ENCODE data around the gene PTPRD. TPM values are rescaled to one million over a fixed set of nuclear protein-coding genes. Genes with fewer than 3 reads are reported as not detected.

PTPRD gene
- total RNA-seq, 1 experiment from 2014 or later = 69.6 TPM

- ATAC-seq = no peak
- 0 out of 2 replicates have a peak, but pooled peaks cover 5% of the 10 kb centered on the region for H3K36me3 Mint-ChIP-seq
- peaks cover 23% of the 10 kb centered on the region for H3K4me1 Mint-ChIP-seq
- CTCF ChIA-PET = no interaction called here
- no peak overlapping the region for H3K27ac Mint-ChIP-seq
- 0 out of 2 replicates have a peak, but pooled peaks cover 6% of the 10 kb centered on the region for H3K9me3 Mint-ChIP-seq
- no peak overlapping the region for H3K4me3 Mint-ChIP-seq
- POLR2A ChIA-PET = no interaction called here
- no peak for DNase-seq (ENCODE audit: low spot score)
- TF ChIP-seq CTCF (IDR thresholded peaks at IDR 0.05) (no peak), ATF3 (CRISPR knock-in tag; conservative IDR thresholded peaks at IDR 0.05) (no peak), SMAD3 (CRISPR knock-in tag; IDR thresholded peaks at IDR 0.05; ENCODE audit: borderline replicate concordance) (no peak), ZNF317 (CRISPR knock-in tag; IDR thresholded peaks at IDR 0.05; ENCODE audit: borderline replicate concordance, low read depth) (no peak), ZNF512 (CRISPR knock-in tag; IDR thresholded peaks at IDR 0.05; ENCODE audit: borderline replicate concordance) (no peak)
- TF ChIP-seq, protein P1, sequence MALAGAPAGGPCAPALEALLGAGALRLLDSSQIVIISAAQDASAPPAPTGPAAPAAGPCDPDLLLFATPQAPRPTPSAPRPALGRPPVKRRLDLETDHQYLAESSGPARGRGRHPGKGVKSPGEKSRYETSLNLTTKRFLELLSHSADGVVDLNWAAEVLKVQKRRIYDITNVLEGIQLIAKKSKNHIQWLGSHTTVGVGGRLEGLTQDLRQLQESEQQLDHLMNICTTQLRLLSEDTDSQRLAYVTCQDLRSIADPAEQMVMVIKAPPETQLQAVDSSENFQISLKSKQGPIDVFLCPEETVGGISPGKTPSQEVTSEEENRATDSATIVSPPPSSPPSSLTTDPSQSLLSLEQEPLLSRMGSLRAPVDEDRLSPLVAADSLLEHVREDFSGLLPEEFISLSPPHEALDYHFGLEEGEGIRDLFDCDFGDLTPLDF (CRISPR knock-in tag; IDR thresholded peaks at IDR 0.05) = no peak
- TF ChIP-seq, protein P2, sequence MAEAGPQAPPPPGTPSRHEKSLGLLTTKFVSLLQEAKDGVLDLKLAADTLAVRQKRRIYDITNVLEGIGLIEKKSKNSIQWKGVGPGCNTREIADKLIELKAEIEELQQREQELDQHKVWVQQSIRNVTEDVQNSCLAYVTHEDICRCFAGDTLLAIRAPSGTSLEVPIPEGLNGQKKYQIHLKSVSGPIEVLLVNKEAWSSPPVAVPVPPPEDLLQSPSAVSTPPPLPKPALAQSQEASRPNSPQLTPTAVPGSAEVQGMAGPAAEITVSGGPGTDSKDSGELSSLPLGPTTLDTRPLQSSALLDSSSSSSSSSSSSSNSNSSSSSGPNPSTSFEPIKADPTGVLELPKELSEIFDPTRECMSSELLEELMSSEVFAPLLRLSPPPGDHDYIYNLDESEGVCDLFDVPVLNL (CRISPR knock-in tag; IDR thresholded peaks at IDR 0.05; ENCODE audit: borderline replicate concordance, low read depth) = no peak
- H3K27me3 Mint-ChIP-seq (ENCODE audit: low read depth) = no peaks in the 10 kb centered on the region
These were observed 1768.3 kb downstream of the PTPRD start for GRCh38 chr9:8844549-8844948.

DNA sequence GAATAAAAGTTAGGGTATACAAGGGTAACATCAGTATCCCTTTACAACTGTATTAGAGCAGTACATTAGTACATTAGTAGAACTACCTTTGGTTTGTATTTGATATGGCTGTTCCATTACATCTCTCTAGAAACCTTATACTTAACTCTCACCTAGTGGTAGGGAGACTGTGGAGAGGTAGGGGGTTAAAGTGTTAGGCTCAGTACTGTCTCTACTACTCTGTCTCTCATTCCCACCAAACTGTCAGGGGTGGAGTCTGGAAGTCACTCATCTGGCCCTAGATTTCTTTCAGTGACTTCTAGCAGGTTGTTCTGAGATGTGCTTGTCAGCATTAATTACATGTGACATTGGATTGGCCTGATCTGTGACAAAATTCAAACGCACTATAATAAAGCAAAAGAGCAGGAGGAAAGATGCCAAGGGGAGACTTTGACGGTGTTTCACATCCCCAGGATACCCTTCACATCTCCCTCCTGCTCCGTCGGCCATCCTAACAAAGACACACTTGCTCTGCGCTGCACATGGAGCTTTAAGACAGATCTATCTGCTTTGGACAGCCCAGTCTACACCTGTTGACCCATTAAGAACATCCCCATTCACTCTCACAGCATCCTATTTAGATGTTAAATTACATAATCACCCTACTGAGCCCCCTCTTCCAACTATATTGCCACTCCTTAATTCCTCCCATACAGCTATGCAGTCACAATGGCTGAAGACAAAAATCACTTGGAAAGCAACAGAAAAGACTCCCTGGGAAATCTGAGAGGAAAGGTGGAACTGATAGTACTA lies 1770.2 kb downstream of the PTPRD start:
- H3K27me3 Mint-ChIP-seq (ENCODE audit: low read depth) = no peaks in the 10 kb centered on the region
- TF ChIP-seq HMGA2 (CRISPR knock-in tag; IDR thresholded peaks at IDR 0.05) (no peak), EMX1 (CRISPR knock-in tag; IDR thresholded peaks at IDR 0.05) (no peak), TP53 (CRISPR knock-in tag; IDR thresholded peaks at IDR 0.05) (no peak), SP1 (CRISPR knock-in tag; conservative IDR thresholded peaks at IDR 0.05) (no peak), SOX15 (CRISPR knock-in tag; IDR thresholded peaks at IDR 0.05) (no peak), STAT6 (CRISPR knock-in tag; conservative IDR thresholded peaks at IDR 0.05; ENCODE audit: low read depth) (no peak), JUN (CRISPR knock-in tag; IDR thresholded peaks at IDR 0.05) (no peak), CREM (CRISPR knock-in tag; IDR thresholded peaks at IDR 0.05) (no peak)
- TF ChIP-seq, protein P1 (CRISPR knock-in tag; IDR thresholded peaks at IDR 0.05) = no peak
- TF ChIP-seq, protein P3, sequence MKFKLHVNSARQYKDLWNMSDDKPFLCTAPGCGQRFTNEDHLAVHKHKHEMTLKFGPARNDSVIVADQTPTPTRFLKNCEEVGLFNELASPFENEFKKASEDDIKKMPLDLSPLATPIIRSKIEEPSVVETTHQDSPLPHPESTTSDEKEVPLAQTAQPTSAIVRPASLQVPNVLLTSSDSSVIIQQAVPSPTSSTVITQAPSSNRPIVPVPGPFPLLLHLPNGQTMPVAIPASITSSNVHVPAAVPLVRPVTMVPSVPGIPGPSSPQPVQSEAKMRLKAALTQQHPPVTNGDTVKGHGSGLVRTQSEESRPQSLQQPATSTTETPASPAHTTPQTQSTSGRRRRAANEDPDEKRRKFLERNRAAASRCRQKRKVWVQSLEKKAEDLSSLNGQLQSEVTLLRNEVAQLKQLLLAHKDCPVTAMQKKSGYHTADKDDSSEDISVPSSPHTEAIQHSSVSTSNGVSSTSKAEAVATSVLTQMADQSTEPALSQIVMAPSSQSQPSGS (CRISPR knock-in tag; IDR thresholded peaks at IDR 0.05; ENCODE audit: borderline replicate concordance, low read depth) = no peak
- TF ChIP-seq, protein P4, sequence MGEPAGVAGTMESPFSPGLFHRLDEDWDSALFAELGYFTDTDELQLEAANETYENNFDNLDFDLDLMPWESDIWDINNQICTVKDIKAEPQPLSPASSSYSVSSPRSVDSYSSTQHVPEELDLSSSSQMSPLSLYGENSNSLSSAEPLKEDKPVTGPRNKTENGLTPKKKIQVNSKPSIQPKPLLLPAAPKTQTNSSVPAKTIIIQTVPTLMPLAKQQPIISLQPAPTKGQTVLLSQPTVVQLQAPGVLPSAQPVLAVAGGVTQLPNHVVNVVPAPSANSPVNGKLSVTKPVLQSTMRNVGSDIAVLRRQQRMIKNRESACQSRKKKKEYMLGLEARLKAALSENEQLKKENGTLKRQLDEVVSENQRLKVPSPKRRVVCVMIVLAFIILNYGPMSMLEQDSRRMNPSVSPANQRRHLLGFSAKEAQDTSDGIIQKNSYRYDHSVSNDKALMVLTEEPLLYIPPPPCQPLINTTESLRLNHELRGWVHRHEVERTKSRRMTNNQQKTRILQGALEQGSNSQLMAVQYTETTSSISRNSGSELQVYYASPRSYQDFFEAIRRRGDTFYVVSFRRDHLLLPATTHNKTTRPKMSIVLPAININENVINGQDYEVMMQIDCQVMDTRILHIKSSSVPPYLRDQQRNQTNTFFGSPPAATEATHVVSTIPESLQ (CRISPR knock-in tag; IDR thresholded peaks at IDR 0.05) = no peak
- 0 out of 2 replicates have a peak, but pooled peaks cover 3% of the 10 kb centered on the region for H3K36me3 Mint-ChIP-seq
- no peak overlapping the region; the same call in none of the 2 replicates for H3K27ac Mint-ChIP-seq
- POLR2A ChIA-PET = no interaction called here
- H3K4me3 Mint-ChIP-seq = no peak overlapping the region
- H3K9me3 Mint-ChIP-seq = no peaks in the 10 kb centered on the region
- CTCF ChIA-PET = no interaction called here
- no peak for DNase-seq (ENCODE audit: low spot score)
- ATAC-seq = peak; percentile 82
- peaks cover 23% of the 10 kb centered on the region for H3K4me1 Mint-ChIP-seq
